Natural killer cell (primary cell): ENCODE data around the gene SNRK. TPM values are rescaled to one million over a fixed set of nuclear protein-coding genes. Genes with fewer than 3 reads are reported as not detected.

ENCODE experiments used
- ATAC-seq, 3 donors: fragments of 150-1000 bp in 2 of 3; fragments of 200-7000 bp in 1 of 3; cut with Tn5 transposase; 1 replicate in 1 of 3; 2 replicates in 2 of 3; pipeline ENCODE4 v1.10.0; 2021; ENCODE audit warnings: mild to moderate bottlenecking in 2 of 3, moderate library complexity in 2 of 3
- DNase-seq, 2 donors: peaks; one replicate each; pipeline versions ENCODE4 v3.0.0 to v3.0.0-alpha.2; 2013 to 2021; ENCODE audit warnings: mixed read lengths in 1 of 2
- H3K27ac ChIP-seq: one replicate; pipeline ENCODE4 v1.5.1; 2013; ENCODE audit warnings: mild to moderate bottlenecking, low read length
- H3K27me3 ChIP-seq: one replicate; pipeline ENCODE4 v1.6.1; 2013; ENCODE audit warnings: low read length; ENCODE audit not compliant: control insufficient read depth, insufficient read depth
- H3K36me3 ChIP-seq: one replicate; pipeline ENCODE4 v1.6.1; 2013; ENCODE audit warnings: low read length; ENCODE audit not compliant: control insufficient read depth, insufficient read depth
- H3K4me1 ChIP-seq: one replicate; pipeline ENCODE4 v1.6.1; 2013; ENCODE audit warnings: low read length; ENCODE audit not compliant: control insufficient read depth, insufficient read depth
- H3K4me3 ChIP-seq: one replicate; pipeline ENCODE4 v1.5.1; 2013; ENCODE audit warnings: low read length
- H3K9me3 ChIP-seq: one replicate; pipeline ENCODE4 v1.6.1; 2013; ENCODE audit warnings: low read length; ENCODE audit not compliant: control insufficient read depth, insufficient read depth
- H3K27ac Mint-ChIP-seq, 2 donors: one replicate each; pipeline ENCODE4 v1.8.0; 2022; ENCODE audit warnings: mild to moderate bottlenecking in 2 of 2, mixed read lengths in 2 of 2, moderate library complexity in 1 of 2
- H3K27me3 Mint-ChIP-seq, 2 donors: one replicate each; pipeline ENCODE4 v1.8.0; 2022; ENCODE audit warnings: low read depth in 2 of 2, mixed read lengths in 2 of 2
- H3K36me3 Mint-ChIP-seq: one replicate; pipeline ENCODE4 v1.8.0; 2022; ENCODE audit warnings: mixed read lengths
- H3K4me1 Mint-ChIP-seq, 2 donors: one replicate each; pipeline ENCODE4 v1.8.0; 2022; ENCODE audit warnings: mixed read lengths in 2 of 2
- H3K4me3 Mint-ChIP-seq: one replicate; pipeline ENCODE4 v1.8.0; 2022; ENCODE audit warnings: mild to moderate bottlenecking, moderate library complexity, mixed read lengths
- H3K9me3 Mint-ChIP-seq, 2 donors: one replicate each; pipeline ENCODE4 v1.8.0; 2022; ENCODE audit warnings: mixed read lengths in 2 of 2
- CTCF ChIP-seq: fragments of 200-600 bp; IDR thresholded peaks from one replicate; pipeline ENCODE4 v1.8.0; 2022; ENCODE audit warnings: antibody characterized with exemption
- WGBS: methylation state at CpG from one replicate; pipeline ENCODE4 v1.1.7; 2013; ENCODE audit warnings: missing lambda C conversion rate; ENCODE audit not compliant: insufficient coverage; 5-methylcytosine and 5-hydroxymethylcytosine counted together
- intact Hi-C: fragments of 100-400 bp; cut with micrococcal nuclease; formaldehyde crosslinking; loops from one replicate; pipeline ENCODE4 v1.14.2; 2022
- total RNA-seq, 4 donors: library from RNA; stranded (reverse); fragments of 120-200 nt in 1 of 4; gene quantifications; one replicate each; pipeline versions ENCODE4 v1.2.3 to v1.2.4, GENCODE V29; 2013 to 2022

SNRK gene
- total RNA-seq, 3 donors from 2014 or later (not counting 1 experiment from before 2014, with no cell fraction given): 177 to 209 (median 186) TPM

- Histone ChIP-seq H3K9me3 (no peaks in the 10 kb centered on the region), H3K36me3 (no peaks in the 10 kb centered on the region), H3K27ac (no peak overlapping the region), H3K27me3 (no peaks in the 10 kb centered on the region), H3K4me1 (peaks cover 18% of the 10 kb centered on the region), H3K4me3 (no peak overlapping the region)
- no peaks in the 10 kb centered on the region for H3K9me3 Mint-ChIP-seq
- H3K27ac Mint-ChIP-seq: peak overlapping the region in 1 of 2 donors; percentile 69
- no peak for DNase-seq
- TF ChIP-seq CTCF: no peak
- intact Hi-C loops: no loop called here
- H3K36me3 Mint-ChIP-seq: no peaks in the 10 kb centered on the region
- peak; percentile 49 to 62 (median 57) for ATAC-seq
- H3K4me1 Mint-ChIP-seq: peaks cover 29 to 37% of the 10 kb centered on the region in 2 donors
- peaks cover 0 to under 1% of the 10 kb centered on the region in 2 donors for H3K27me3 Mint-ChIP-seq
- H3K4me3 Mint-ChIP-seq: no peak overlapping the region
- 88% methylated on average over 1 of the region's 1 CpG for WGBS
Measured at GRCh38 chr3:43256714-43257461, 29.5 kb upstream of the SNRK start.

- Mint-ChIP-seq H3K27ac (peak overlapping the region in 1 of 2 donors; percentile 28), H3K9me3 (no peaks in the 10 kb centered on the region), H3K4me3 (no peak overlapping the region), H3K36me3 (no peaks in the 10 kb centered on the region), H3K4me1 (peaks cover 29 to 37% of the 10 kb centered on the region in 2 donors), H3K27me3 (no peaks in the 10 kb centered on the region)
- DNase-seq (no peak), ATAC-seq (no peak)
- intact Hi-C loops: no loop called here
- Histone ChIP-seq H3K4me1 (peaks cover 18% of the 10 kb centered on the region), H3K27ac (no peak overlapping the region), H3K9me3 (no peaks in the 10 kb centered on the region), H3K4me3 (no peak overlapping the region), H3K36me3 (no peaks in the 10 kb centered on the region), H3K27me3 (no peaks in the 10 kb centered on the region)
- TF ChIP-seq CTCF: no peak
- 50% methylated on average over 2 of the region's 2 CpGs for WGBS
Measured at GRCh38 chr3:43257850-43258249, 28.5 kb upstream of the SNRK start.

- Mint-ChIP-seq H3K4me3 (no peak overlapping the region), H3K9me3 (no peaks in the 10 kb centered on the region), H3K4me1 (peaks cover 29 to 37% of the 10 kb centered on the region in 2 donors), H3K36me3 (no peaks in the 10 kb centered on the region), H3K27me3 (no peaks in the 10 kb centered on the region), H3K27ac (no peak overlapping the region)
- Histone ChIP-seq H3K9me3 (no peaks in the 10 kb centered on the region), H3K4me1 (peaks cover 18% of the 10 kb centered on the region), H3K4me3 (no peak overlapping the region), H3K27ac (no peak overlapping the region), H3K36me3 (no peaks in the 10 kb centered on the region), H3K27me3 (no peaks in the 10 kb centered on the region)
- intact Hi-C loops: no loop called here
- TF ChIP-seq CTCF: no peak
- no peak for DNase-seq
- no peak for ATAC-seq
- 91% methylated on average over 2 of the region's 2 CpGs for WGBS
Measured at GRCh38 chr3:43259626-43260025, 26.7 kb upstream of the SNRK start.

- no peak for ATAC-seq
- no peaks in the 10 kb centered on the region for H3K36me3 Mint-ChIP-seq
Measured at GRCh38 chr3:43260412-43260811, 25.9 kb upstream of the SNRK start.

More at GRCh38 chr3:43260412-43260811, 25.9 kb upstream of the SNRK start:
- Mint-ChIP-seq H3K4me1 (peaks cover 29 to 37% of the 10 kb centered on the region in 2 donors), H3K27me3 (no peaks in the 10 kb centered on the region), H3K27ac (no peak overlapping the region), H3K4me3 (no peak overlapping the region), H3K9me3 (no peaks in the 10 kb centered on the region)
- Histone ChIP-seq H3K4me3 (no peak overlapping the region), H3K27ac (no peak overlapping the region), H3K36me3 (no peaks in the 10 kb centered on the region), H3K4me1 (peaks cover 18% of the 10 kb centered on the region), H3K9me3 (no peaks in the 10 kb centered on the region), H3K27me3 (no peaks in the 10 kb centered on the region)
- TF ChIP-seq CTCF: no peak
- no peak for DNase-seq
- intact Hi-C loops: no loop called here
- 100% methylated on average over 1 of the region's 1 CpG for WGBS
